CD4-positive, alpha-beta T cell treated with Interleukin-4 for 1 hour (primary cell): ENCODE results near the gene PSMB7.
A peak's percentile ranks its signal among the peaks of the same experiment; 100 is the strongest.

Source experiments
- DNase-seq, 2 donors: peaks; one replicate each; pipeline ENCODE4 v3.0.0-alpha.2; 2020 to 2022

The PSMB7 gene

DNA sequence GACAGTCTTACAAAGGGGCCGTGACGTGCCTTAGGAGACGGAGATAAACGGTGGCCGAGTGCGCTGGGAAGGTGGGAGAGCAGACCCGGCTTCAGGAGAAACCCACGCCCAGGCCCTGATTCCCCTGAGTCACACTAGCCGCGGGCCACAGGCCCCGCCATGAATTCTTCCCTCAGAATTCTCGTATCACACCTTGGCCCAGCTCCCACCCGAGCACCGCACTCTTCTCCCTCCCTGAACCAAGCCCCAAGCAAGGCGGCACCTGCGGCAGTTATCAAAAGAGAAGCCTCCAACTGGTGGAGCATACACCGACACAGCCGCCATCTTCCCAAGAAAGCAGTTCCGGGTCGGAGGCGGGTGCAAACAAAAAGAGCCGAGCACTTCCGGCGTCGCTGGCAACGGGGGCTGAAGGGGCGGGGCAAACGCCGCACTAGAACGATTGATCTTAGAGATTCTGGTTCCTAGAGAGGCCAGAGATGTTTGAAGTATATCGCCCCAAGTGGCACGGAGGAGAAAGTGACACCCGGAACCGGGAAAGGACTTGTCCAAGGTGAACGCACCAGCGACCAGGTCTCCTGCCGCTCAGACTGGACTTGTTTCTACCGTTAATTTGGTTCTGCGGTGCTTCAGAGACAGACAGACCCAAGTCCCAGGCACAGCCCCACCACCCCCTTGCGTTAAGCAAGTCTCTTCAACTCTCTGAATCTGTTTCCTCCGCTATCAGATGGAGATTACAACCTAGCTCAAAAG lies at the start of gene PSMB7:
PSMB7 (minus strand) TSS at position 341 of the 750 bp plus-strand sequence; CDS start at position 324, 17 bp downstream.
- peak; percentile 97 to 98 for DNase-seq

DNA sequence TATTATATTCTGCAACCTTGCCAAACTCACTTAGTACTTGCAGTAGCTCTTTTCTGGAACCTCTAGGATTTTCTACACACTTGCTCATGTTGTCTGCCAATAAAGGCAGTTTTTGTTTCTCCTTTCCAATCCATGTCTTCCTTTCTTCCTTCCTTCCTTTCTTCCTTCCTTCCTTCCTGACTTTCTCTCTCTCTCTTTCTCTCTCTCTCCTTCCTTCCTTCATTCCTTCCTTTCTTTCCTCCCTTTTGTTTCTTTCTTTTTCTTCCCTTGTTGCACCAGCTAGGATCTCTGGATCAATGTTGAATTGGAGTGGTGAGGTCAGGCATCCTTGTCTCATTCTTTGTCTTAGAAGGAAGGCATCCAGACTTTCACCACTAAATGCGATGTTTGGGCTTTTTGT lies 47.5 kb upstream of the PSMB7 start:
- DNase-seq, result no peak

DNA sequence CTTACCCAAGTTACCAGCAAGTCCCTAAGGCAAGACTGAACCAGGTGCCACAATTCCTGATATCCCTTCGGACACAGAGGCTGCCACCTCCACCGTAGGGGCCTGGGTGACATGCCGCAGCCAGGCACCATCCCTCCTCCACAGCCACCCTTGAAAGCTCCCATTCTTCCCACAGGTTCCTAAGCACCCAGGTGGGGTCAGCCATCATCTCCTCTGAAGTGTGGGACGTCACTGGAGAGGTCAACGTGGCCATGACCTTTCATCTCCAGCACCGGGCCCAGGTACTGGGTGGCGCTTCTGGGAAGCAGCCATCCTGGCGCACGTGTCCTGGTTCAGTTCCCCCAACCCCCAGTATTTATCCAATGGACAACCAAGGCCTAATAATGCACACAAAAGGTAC lies 43.2 kb upstream of the PSMB7 start:
- no peak for DNase-seq

DNA sequence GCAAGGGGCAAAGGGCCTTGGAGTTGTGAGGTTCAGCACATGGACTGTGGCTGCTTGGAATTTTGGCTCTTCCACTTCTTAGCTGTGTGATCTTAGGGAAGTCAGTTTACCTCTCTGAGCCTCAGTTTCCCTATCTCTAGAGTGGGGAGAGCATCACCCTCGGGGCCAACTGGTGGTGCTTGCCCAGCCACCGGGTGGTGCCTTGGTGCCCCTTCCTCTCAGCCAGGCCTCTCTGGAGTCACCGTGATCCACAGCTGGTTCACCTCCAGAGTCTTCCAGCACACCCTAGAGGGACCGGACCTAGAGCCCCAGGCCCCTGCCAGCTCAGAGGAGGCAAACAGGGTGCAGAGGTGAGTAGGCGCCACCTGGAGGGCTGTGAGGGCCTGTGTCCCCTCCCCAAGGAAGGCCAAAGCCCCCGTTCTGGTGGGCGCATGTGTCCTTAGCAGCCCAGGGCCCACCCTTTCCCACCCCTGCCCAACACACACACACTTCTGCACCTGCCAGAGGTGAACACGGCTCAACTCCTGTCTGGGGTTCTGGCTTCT lies 42.7 kb upstream of the PSMB7 start:
- no peak for DNase-seq

DNA sequence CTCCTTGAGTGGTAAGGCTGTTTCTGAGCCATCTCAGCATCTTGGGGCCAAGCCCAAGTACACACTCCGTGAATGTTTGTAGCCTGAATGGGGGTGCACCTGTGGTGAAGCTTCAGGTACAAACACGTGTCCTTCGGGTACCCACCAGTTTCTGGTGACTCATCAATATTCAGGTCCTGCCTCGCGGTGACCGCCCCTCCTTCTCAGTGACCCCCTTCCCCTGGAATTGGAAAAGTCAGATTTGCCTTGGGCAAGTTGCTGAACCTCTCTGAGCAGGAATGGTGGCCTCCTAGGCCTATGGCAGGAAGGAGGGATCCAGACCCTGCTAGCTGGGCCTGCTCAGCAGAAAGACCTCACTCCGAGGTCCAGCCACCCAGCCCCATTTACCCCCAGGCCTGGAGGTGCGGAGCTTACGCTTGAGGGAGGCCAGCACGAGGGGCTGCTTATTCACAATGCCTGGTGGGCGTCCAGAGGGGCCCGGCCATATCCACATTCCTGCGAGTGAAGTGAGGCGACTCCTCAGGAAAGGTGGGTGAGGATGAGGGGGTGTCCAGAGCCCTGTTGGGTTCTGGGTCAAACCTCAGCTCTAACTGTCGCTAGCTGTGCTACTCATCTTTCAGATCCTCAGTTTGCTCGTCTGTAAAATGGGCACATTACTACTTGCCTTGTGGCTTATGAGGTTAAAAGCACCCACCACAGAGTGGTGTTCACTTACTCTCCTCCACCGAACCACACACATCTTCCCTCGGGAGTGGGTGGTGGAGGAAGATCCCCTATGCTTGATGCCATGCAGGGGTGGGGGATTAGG lies 42.0 kb upstream of the PSMB7 start:
- DNase-seq, result no peak

DNA sequence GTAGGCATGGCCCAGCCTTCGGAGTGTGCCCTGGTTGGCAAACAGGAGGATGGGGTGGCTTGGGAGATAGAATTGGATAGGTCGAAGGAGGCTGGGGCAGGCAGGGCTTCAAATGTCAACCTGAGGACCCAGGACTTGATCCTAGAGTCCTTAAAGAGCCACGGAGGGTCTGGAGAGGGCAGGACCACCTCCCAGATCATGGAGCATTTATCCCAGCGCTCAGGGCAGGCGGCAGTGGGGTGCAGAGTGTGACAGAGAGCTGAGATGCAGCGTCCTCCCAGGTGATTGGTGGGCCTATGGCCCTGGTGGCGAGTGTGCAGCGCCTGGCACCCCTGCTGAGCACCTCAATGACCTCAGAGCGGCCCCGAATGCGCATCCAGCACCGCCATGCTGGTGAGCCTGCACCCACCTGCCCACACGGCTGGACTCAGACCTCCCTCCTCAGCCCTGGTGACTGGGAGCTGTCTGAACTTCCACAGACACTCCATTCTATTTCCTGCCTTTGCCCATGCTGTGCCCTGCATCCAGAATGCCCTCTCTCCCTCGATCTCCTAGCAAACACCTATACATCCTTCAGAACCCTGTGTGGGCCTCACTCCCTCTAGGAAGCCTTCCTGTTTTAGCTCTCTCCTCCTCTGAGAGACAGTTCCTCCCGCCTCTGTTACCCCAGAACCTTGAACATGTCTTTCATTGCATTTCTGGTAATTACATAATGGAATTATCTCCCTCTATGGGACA lies 41.3 kb upstream of the PSMB7 start:
- DNase-seq, result no peak

DNA sequence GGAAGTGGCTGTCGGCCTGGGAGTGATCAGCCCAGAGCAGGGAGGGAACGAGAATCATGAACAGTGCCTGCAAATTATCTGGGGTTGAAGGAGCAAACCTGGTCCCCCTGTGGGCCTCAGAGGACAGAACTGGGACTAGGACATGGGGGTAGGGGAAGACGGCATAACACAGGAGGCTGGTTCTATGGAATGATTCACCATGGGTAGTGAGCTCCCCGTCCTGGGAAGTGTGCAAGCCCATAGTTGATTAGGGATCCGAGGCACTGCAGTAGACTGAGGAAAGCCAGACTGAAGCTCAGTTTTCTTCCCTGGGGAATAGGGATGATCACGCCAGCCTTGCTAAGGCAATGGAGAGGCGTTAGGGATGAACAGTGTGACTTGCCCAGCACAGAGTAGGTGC lies 40.6 kb upstream of the PSMB7 start:
- no peak for DNase-seq

DNA sequence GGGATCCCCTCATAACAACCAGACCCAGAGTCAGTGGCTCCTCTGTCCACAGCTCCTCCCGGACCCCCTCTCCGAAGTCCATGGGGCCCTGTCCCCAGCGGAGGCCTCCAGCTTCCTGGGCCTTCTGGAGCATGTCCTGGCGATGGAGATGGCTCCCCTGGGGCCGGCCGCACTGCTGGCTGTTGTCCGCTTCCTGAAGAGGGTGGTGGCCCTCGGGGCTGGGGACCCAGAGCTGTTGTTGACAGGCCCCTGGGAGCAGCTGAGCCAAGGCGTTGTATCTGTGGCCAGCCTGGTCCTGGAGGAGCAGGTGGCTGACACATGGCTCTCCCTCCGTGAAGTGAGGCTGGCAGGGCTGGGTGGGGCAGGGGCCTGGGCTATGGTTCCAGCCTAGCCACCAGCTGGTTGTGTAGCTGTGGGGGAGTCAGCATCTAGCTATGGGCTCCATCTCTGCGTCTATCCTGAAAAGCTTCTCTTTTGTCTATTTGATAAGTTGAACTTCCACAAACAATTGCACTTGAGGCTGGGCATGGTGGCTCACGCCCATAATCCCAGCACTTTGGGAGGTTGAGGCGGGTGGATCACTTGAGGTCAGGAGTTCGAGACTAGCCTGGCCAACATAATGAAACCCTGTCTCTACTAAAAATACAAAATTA lies 39.7 kb upstream of the PSMB7 start:
- DNase-seq, result no peak

DNA sequence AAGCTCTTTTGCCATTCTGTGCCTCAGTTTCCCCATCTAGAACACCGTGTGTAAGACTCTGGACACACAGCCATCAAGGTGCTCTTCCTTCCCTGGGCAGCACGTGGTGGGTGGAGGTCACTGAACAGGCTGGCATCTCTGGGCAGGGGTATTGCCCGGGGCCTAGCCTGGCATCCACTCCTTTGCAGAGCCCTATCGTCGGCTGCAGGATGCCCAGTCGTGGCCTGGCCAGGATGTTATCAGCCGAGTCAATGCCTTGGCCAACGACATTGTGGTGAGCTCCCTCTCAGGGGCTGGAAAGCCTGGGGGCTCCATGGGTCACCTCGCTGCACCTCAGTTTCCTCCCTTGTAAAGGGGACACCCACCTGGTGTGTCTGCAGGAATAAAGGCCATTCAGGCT lies 39.1 kb upstream of the PSMB7 start:
- DNase-seq, result no peak

DNA sequence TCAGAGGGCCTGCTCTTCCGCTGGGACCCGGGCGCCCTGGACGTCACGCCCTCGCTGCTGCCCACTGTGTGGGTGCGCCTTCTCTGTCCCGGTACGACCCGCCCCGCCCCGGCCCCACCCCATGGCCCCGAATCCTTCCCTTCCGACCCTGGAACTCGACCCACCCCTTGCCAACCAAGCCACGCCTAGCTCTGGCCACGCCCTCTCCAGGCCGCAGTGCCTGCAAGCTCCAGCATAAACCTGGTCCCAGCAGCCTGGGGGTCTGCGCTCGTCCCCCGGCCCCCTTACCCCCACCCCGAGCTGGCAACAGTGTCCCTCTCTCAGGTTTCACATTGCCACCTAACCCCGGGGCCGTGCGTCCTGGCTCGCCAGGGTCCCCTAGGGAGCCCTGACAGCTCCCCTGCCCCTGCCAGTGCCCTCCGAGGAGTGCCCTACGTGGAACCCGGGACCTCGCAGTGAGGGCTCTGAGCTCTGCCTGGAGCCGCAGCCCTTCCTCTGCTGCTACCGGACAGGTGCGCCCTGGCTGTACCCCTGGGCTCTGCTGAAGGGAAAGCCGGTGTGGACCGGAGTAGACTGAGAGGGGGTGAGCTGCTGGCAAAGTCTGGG lies 38.4 kb upstream of the PSMB7 start:
- no peak for DNase-seq

DNA sequence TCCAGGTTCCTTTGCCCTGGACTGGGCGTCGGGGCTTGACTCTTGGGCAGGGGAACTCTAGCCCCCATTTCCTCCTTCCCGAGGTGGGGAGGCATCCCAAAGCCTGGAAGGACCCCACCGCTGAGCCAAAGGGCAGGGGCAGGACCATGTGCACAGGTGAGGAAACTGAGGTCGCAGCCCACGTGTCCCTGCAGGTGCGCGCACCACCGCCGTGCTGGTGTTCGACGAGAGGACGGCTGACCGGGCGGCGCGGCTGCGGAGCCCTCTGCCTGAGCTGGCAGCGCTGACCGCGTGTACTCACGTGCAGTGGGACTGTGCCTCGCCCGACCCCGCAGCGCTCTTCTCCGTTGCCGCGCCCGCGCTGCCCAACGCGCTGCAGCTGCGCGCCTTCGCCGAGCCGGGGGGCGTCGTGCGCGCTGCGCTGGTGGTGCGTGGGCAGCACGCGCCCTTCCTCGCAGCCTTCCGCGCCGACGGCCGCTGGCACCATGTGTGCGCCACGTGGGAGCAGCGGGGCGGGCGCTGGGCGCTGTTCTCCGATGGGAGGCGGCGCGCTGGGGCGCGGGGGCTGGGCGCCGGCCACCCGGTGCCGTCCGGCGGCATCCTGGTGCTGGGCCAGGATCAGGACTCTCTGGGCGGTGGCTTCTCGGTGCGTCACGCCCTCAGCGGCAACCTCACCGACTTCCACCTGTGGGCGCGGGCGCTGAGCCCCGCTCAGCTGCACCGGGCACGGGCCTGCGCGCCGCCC lies 37.8 kb upstream of the PSMB7 start:
- no peak for DNase-seq

DNA sequence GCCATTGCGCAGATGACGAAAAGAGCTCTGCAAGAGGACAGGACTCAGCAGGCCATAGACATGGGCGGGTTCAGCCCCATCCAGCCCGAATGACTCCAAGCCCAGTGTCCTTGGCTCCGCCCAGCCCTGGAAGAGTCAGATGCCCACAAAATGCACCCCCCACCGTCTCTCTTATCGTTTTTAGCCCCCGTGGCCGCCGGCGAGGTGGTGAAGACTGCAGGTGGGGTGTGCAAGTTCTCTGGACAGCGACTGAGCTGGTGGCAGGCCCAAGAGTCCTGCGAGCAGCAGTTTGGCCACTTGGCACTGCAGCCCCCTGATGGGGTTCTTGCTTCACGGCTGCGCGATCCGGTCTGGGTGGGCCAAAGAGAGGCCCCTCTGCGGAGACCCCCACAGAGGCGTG lies 37.1 kb upstream of the PSMB7 start:
- DNase-seq, result no peak

DNA sequence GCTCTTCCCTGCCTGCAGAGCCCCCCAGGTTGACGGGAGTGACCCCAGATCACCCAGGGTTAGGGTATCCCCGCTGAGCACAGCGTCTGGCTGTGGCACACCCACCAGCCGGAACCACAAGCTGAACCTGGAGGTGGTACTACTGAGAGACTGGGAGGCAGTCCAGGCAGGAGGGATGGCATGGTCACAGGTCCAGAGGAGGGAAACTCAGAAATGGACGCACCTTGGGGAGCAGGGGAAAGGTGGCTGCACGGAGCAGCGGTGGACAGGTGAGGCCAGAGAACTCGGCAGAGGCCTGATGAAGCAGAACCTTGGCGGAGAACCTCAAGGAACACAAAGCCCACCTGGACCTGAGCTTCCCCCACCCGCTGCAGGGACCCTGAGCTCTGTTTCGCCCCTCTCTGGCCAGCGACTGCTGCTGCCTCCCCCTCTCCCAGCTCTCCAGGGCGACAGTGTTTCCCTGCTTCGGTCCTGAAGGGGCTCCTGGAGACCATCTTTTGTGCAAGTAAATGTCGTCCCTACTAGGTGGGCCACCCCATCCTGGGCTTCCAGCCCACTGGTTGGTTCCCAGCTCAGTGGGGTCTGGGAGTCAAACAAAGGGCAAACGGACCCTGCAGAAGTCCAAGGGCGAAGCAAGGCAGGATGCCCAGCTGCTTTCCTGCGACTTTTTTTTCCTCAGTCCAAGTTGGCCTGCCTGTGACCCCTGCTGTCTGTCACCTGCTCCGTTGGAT lies 35.9 kb upstream of the PSMB7 start:
- DNase-seq, result no peak

DNA sequence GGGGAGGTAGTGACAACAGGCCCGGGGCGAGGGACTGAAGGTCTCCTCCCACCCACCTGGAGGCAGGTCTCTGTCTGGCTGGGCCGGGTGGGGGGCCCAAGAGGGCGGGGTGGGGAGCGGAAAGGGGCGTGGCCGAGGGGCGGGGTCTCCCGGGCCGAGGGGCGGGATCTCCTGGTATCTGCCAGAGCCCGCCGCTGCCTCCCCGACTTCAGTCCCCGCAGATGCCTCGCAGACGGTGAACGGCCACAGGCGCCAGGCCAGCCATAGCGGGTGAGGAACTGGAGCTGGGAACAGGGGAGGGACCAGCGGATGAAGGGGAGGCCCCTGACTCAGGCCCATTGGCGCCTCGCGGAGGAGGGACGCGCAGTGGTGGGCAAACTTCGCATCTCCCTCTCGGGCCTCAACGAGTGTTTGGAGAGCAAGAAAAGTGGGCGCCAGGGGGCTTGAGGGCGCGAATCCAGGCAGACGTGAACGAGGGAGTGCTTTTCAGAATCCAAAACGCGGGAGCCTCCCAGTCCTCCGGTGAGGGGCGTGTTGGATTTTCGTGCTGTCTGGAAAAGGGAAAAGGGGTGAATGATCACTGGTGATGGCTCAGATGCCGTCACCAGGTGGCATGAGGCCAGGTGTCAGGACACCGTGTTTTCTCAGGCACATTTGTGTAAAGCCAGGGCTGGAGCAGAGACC lies 35.1 kb upstream of the PSMB7 start, which contains the start of gene ADGRD2:
ADGRD2 (plus strand) TSS at position 211 of the 684 bp plus-strand sequence. CDS start 1,216 bp downstream, outside the sequence.
- no peak for DNase-seq

DNA sequence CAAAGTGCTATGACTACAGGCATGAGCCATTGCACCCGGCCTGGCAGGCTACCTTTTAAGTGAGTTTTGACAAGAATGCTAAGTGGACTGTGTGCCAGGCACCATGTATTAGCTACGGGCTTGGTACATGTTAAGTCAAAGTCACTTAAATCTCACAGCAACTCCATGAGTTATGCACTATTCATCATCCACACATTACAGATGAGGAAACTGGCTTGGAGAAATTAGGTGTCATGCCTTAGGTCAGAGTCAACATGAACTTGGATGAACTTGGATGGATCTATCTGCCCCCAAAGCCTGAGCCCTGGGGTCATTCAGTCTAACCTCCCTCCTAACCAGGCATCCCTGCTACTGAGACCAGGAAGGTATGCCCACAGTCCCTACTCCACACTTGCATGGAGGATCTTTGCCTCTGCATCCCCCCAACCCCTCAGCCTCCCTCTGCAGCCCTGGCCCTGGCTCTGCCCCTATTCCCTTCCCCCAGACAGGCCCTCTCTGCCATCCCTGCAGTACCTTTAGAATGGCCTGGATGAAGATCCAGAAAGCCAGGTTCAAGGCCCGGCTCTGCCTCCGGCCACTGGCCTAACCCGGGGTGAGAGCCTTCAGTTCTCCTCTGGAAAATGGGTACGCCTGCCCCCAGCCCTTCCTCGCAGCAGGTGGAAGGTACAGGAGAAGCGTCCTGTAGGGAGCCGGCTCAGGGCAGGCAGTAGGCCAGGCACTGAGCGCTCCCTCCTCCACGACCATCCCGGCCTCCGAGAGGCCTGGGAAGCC lies 34.3 kb upstream of the PSMB7 start:
- DNase-seq, result no peak

DNA sequence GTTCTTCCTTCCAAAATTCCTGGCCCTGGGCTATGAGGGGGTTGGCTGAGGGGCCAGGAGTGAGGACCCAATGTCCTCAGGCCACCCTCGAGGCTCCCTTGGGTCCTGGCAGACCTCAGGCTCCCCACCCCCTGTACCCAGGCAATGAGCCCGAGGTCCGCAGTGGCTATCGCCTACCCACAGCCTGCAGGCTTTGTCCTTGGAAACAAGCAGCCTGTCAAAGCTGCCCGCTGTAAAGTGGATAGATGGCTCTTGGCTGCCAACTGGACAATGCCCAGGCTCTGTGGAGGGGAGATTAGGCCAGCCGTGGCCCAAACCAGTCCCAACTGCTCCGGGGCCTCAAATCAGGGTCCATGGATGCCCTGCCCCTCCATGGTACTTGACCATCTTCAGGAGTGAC lies 32.8 kb upstream of the PSMB7 start:
- no peak for DNase-seq

DNA sequence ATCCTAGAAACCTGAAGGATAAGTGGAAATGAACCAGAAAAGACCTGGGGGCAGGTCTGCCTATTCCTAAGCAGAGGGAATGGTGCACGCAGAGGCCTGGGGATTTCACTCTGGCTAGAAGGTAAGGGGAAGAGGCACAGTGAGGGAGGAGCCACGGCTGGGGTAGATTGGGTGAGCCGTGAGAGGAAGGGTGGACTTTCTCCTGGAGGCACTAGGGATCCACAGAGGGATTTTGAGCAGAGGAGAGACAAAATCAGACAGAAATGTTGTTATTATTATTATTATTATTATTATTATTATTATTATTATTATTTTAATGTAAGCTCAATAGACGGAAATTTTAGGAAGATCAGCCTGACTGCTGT lies 32.0 kb upstream of the PSMB7 start:
- DNase-seq, result no peak

DNA sequence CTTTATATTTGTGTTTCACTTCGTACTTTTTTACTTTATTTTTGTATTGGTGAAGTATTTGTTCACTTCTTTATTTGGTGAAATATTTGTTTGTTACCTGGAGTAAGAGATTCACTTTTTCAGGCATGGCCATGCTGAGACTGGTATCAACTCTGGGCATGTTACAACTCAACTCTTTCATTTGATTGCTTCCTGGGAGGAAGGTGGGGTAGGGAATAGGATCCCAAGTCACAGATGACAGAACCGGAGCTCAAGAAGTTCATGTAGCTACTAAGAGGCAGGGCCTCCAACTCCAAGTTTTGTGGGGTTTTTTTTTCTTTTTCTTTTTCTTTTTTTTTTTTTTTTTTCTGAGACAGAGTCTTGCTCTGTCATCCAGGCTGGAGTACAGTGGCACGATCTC lies 28.9 kb upstream of the PSMB7 start:
- DNase-seq, result no peak

DNA sequence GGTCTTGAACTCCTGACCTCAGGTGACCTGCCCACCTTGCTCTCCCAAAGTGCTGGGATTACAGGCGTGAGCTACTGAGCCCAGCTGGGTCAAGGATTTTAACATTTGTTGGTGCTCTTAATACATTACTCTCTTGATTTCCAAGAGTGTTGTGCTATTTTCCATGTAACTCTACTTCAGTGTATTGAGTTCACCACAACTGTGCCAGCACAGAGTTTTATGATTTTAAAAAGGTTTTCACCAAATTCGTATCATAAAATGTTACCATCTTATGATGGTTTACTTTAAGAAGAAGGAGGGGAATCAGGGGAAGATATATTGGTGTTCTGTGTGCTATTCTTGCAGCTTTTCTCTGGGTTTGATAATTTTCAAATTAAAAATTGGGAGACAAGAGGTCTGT lies 28.4 kb upstream of the PSMB7 start:
- DNase-seq, result no peak
